ENCODE measurements around the gene FAM118A.
"Not testable (repeated sequence)": the region's sequence is repeated elsewhere in the genome, so short reads cannot be mapped to it uniquely, and the experiment has no call there.

Gene FAM118A

DNA sequence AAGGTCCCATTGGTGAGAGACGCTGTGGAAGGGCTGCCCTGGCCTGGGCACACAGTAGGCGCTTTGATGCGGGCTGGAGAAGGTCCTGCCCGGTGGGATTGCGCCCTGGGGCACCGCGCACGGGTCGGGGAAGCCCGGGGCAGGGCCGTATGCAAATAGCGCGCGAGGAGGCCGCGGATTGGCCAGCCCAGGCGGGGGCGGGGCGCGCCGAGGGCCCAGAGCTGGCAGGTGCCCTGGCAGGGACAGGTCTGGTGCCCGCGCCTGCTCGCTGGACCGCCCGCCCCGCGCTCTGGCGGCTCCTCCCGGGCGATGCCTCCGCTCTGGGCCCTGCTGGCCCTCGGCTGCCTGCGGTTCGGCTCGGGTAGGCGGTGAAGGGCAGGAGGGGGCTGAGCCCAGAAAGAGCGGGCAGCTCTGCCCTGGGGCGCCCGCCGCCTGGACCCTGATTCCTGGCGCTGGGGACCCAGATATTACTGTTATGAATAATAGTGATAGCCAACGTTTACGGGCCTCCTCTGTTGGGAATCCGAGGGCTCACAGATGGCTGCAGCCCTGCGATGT, 24.9 kb upstream of the FAM118A start, which contains the start of gene UPK3A:
Gene UPK3A (plus strand): TSS at position 245 of the 558 bp plus-strand sequence. CDS start 65 bp downstream, at position 310.
- DNase-seq: peak; percentile 61 to 74

DNA sequence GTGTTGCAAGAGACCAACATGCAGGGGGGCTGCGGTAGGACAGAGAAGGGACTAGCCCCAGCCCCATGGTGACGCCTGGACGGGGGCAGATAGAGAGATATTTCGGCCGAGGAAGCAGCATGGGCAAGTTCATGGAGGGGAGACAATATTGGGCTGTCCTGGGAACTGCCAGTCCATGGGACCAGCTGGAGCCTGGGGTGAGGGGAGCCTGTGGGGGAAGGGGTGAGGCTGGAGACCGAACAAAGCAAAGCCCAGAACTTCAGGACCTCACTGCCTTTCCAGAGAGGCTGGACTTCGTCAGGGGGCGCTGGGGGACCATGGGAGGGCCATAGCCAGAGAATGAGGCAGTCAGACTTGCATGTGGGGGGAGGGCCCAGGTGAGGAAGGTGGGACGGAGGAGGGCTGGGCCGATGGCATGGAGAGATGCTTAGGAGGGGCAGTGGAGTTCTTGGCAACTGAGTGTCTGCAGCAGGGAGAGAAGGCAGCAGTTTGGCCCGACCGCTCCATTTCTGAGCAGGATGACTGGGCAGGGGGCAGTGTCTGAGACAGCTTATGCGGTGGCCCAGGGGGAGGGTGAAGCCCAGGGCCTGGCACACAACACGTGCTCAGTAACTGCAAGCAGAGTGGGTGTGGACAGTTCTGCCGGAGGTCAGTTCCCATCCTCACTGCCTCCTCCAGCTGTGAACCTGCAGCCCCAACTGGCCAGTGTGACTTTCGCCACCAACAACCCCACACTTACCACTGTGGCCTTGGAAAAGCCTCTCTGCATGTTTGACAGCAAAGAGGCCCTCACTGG, 24.3 kb upstream of the FAM118A start:
- peak in 1 of 2 donors; percentile 24 for DNase-seq

DNA sequence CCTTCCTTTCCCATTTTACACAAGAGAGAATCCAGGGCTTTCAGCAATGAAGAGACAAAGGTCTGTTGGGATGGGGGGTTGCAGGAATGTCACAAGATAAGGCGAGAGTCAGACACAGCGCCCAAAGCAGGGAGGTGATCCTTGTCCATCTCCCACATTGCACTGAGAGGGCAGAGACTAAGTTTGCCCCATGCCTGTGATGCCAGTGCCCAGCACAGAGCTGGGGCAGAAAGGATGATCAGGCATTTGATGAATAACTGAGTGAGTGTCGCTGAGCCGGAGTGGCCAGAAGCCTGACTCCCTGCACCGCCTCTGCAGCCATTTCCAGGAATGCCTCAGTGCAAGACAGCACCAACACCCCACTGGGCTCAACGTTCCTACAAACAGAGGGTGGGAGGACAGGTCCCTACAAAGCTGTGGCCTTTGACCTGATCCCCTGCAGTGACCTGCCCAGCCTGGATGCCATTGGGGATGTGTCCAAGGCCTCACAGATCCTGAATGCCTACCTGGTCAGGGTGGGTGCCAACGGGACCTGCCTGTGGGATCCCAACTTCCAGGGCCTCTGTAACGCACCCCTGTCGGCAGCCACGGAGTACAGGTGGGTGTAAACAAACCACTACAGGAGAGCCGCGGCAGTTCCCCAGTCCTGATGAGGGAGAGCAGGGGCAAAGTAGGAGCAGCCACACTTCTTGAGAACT, 22.7 kb upstream of the FAM118A start:
- DNase-seq: no peak

DNA sequence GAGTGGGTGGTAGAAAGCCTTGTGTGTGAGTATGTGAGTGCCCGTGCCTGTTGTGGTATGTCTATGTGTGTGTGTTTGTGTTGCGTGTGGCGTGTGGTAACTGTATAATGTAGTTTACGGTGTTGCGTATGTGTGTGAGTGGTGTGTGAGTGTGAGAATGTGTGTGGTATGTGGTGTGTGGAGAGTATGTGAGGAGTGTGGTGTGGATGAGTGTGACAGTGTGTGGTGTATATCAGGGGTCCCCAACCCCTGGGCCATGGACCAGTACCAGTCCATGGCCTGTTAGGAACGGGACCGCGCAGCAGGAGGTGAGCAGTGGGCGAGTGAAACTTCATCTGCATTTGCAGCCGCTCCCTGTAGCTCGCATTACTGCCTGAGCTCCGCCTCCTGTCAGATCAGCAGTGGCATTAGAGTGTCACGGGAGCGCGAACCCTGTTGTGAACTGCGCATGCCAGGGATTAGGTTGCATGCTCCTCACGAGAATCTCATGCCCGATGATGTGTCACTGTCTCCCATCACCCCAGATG, 19.3 kb upstream of the FAM118A start:
- no peak for DNase-seq

DNA sequence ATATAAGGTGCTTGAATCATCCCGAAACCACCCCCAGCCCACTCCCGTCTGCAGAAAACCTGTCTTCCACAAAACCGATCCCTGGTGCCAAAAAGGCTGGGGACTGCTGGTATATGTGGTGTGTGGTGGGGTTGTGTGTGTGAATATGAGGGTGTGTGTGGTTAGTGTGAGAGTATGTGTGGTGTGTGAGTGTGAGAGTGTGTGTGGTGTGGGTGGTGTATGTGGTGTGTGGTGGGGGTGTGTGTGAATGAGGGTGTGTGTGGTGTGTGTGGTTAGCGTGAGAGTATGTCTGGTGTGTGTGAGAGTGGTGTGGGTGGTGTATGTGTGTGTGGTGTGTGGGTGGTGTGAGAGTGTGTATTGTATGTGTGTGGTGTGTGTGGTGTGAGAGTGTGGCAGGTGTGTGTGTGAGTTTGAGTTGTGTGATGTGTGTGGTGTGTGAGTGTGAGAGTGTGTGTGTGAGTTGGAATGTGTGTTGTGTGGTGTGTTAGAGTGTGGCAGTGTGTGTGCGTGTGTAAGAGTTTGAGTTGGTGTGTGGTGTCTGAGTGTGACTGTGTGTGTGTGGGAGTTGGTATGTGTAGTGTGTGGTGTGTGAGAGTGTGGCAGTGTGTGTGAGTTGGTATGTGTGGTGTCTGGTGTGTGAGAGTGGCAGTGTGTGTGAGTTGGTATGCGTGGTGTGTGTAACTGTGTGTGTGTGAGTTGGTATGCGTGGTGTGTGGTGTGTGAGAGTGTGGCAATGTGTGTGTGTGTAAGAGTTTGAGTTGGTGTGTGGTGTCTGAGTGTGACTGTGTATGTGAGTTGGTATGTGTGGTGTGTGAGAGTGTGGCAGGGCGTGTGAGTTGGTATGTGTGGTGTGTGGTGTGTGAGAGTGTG, 18.4 kb upstream of the FAM118A start:
- DNase-seq: no peak

DNA sequence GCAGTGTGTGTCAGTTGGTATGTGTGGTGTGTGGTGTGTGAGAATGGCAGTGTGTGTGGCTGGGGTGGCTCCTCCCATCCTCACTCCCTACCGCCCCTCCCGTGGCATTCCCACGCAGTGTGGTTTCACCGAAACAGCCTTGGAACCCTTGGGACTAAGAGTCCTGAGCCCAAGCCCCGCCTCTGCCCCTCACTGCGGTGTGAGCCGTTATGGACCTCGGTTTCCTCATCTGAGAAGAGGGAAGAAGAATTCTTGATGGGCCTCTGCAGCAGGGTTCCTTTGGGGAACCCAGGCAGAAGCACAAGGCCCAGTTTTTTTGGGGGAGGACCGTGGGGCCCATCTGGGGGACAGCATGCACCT, 17.8 kb upstream of the FAM118A start:
- no peak for DNase-seq

DNA sequence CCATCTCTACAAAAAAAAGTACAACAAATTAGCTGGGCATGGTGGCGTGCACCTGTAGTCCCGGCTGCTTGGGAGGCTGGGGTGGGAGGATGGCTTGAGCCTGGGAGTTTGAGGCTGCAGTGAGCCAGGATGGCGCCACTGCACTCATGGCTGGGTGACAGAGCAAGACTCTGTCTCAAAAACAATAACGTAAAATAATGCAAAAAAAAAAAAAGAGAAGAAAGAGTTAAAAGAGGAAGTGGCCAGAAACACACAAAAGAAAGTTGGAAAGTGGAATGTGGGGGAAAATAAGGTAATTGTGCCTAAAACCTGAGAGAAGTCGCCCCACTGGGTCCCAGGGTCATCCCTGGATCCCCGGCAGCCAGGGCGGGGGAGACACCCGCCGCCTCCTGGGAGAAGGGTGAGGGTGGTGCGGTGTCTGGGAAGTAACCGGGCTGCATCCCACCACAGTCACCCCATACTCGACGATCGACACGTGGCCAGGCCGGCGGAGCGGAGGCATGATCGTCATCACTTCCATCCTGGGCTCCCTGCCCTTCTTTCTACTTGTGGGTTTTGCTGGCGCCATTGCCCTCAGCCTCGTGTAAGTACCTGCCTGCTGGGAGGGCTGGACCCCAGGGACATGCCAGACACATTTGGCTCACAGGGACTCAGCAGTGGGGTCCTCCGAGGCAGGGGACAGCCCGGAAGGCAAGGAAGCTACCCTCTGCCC, 16.8 kb upstream of the FAM118A start:
- no peak for DNase-seq

DNA sequence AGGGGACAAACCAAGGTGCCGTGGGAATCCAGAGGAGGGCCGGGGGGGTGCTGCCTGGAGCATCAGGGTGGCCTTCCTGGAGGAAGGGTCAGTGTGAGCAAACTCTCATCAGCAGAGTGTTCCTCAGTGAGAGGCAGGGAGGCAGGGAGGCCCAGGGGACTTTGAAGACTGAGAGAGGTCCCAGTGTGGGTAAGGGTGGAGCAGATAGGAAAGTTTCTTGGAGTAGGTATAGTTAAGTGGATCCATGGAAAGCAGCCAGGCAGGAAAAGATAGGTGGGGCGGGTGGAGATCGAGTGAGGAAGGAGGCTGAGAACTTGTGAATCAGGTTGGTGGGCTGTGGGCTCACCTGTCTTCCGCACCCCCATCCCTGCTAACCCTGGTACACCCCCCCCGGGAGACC, 15.7 kb upstream of the FAM118A start:
- DNase-seq: no peak

DNA sequence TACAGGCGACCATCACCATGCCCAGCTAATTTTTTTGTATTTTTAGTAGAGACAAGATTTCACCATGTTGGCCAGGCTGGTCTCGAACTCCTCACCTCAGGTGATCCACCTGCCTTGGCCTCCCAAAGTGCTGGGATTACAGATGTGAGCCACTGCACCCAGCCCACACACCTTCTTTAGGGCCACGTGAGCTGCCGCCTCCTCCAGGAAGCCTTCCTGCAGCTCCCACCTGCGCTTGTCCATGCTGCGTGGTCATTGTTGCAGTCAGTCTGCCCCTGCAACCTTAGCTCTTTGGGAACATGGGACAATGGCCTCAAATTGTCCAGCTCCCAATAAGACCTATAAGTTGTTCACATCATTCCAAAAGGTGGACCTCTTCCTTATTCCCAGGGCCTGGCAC, 14.7 kb upstream of the FAM118A start:
- DNase-seq: not testable (repeated sequence)

DNA sequence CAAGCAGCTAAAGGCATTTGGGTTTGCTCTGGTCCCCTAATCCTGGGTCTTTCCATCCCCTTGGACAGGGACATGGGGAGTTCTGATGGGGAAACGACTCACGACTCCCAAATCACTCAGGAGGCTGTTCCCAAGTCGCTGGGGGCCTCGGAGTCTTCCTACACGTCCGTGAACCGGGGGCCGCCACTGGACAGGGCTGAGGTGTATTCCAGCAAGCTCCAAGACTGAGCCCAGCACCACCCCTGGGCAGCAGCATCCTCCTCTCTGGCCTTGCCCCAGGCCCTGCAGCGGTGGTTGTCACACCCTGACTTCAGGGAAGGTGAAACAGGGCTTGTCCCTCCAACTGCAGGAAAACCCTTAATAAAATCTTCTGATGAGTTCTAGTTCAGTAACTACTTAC, 14.2 kb upstream of the FAM118A start:
- DNase-seq: no peak

DNA sequence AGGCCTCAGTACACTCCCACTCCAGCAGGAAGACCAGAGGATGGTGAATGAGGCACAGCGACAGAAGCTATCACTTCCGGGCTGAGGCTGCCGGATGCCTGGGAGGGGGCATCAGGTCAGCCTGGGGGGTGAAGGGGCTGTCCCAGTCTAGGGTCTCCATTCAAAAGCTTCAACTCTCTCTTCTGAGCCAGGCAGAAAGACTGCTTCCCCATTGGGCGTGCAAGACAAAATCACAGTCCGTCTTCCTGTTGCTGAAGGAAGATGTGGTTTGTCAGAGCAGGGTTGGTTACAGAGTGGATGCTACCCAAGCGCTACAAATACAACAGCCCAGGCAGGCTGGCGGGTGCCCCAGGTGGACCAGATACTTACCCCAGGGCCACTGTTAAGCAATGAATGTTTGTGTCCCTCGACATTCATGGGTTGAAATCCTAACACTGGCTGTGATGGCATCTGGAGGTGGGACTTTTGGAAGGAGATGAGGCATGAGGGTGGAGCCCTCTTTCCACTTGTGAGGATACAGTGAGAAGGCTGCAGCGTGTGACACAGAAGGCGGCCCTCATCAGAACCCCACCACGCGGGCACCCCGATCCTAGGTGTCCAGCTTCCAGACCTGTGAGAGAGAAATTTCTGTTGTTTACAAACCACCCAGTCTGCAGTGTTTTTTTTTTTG, 13.0 kb upstream of the FAM118A start:
- peak; percentile 57 to 58 for DNase-seq

DNA sequence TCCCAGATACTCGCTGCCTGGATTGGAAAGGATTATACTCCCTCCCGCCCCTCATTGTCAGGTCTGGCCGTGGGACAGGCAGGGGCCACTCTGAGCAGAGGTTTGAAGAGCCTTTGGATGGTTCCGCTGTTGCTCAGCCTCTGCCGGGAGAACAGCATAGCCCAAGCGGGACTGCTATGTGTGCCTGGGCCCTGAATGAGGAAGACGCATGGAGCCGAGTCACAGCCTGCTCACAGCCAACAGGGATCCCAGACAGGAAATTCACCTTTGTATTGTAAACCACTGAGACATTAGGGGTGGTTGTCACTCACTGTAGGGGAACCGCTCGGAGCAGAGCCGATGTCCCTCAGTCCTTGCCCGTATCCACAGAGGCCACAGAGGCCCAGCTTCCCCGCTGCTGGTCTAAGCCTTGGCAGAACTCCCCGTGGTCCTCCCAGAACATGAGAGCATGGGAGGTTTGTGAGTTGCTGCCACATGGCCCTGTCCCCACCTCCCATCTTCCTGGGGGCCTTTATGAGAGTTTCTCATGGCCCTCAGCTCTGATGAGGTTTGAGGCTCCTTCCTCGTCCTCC, 10.7 kb upstream of the FAM118A start:
- DNase-seq: no peak

DNA sequence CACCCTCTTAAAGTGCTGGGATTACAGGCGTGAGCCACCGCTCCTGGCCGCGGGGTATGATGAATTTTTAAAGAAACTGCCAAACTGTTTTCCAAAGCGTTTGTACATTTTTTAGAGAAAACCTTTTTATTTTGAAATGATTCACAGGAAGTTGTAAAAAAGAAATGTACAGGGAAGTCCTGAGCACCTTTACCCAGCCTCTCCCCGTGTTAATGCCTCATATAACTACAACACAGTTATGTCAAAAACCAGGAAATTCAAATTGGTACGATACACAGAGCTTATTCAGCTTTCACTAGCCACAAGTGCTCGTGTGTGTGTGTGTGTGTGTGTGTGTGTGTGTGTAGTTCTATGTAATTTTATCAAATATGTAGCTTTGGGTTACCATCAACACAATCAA, 7.0 kb upstream of the FAM118A start:
- no peak for DNase-seq

DNA sequence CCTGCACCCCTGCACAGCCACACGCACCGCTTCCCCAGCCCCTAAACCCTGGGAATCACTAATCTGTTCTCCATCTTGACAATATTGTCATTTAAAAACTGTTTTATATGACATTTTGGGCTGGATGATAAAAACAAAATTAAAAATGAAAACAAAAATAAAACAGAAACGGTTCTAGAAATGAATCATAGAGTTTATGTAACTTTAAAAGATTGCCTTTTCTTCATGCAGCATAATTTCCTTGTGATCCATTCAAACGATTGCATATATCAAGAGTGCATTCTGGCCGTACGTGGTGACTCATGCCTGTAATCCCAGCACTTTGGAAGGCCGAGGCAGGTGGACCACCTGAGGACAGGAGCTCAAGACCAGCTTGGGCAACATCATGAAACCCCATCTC, 6.6 kb upstream of the FAM118A start:
- DNase-seq: no peak

DNA sequence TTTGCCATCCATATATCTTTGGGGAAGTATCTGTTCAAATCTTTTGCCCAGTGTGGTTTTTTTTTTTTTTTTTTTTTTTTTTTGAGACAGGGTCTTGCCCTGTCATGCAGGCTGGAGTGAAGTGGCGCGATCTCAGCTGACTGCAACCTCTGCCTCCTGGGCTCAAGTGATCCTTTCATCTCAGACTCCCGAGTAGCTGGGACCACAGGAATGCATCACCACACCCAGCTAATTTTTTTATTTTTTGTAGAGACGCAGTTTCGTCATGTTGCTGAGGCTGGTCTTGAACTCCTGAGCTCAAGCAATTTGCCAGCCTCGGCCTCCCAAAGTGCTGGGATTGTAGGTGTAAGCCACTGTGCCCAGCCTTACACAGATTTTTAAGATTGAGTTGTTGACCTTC, 4.8 kb upstream of the FAM118A start:
- DNase-seq: no peak

DNA sequence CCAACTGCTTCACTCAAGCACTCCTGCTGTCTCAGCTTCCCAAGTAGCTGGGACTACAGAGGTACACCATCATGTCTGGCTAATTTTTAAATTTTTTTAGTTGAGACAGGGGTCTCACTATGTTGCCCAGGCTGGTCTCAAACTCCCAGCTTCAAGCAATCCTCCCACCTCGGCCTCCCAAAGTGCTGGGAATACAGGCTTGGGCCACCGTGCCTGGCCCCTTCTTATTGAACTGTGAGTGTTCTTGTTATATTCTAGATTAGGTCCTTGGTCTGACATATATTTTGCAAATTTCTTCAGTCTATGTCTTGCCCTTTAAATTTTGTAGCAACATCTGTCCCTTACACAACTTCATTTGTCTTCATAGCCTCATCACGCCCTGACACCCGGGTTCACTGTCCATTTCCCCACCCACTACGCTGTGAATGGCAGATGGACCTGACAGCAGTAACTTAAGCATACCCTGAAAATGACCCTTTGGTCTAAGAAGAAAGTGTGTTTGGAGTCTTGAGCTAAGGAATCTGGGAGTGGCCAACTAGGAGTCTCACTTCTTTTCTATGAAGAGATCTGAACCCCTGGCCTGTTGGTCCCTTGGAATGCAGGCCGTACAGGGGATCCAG, 4.2 kb upstream of the FAM118A start:
- no peak for DNase-seq

DNA sequence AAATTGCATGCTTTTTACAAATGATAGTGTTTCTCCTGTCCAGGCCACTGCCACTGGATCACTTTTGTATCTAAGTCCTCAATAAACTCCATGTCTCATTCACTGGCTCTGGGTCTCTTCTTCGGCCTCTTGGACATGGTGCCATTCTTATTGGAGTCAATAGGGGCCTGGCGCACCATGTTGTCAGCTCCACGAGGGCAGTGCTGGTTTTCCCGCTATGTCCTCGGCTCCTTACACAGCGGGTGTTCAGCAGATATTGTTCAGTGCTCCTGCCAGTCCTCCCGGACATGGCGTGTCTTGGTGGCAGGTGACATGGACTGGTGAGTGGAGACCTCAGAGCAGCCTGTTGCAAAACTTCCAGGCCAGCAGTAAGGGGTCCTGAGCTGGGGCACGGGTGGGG, 3.6 kb upstream of the FAM118A start:
- no peak for DNase-seq

DNA sequence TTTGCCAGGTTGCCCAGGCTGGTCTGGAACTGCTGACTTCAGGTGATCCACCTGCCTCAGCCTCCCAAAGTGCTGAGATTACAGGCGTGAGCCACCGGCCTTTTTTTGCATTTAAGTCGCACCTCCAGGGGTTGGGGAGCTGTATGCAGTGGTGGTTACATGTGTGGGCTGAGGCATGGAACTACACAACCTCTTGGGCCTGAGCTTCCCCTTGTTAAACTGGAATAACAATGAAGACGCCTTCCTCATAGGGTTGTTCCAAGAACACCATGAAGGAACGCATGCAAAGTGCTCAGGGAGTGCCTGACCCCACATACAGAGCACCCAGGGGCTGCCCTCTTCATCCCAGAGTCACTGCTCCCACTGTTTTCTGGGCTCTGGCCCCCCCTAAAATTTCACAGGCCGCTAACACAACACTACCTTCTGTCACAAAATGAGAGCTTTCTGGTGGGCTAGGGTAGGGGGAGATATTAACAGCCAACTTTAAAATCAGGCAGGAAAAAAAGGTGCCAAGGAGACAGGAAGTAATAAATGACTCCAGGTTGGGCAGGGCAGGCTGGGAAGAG, 1.3 kb upstream of the FAM118A start:
- DNase-seq: no peak

DNA sequence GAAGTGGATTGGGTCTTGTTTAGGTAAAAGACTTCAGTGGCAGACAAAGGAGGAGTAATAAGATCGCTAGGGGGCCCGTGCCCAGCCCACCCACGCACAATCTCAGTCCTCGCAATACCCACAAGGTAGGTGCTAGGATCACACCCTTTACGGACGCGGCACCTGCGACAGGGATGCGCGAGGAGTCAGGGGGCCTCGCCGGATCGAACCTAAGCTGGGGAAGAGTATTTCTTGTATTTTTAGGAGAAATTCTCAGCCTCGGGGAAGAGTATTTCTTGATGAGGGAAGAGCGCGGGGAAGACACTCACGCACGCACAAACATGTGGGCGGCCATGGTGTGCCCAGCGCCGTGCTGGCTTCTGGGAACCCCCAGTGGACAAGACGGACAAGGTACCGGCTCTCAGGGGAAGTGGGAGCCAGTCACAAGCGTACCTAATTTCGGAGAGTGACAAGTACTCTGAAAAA, 745 bp upstream of the FAM118A start:
- peak in 1 of 2 donors; percentile 17 for DNase-seq

DNA sequence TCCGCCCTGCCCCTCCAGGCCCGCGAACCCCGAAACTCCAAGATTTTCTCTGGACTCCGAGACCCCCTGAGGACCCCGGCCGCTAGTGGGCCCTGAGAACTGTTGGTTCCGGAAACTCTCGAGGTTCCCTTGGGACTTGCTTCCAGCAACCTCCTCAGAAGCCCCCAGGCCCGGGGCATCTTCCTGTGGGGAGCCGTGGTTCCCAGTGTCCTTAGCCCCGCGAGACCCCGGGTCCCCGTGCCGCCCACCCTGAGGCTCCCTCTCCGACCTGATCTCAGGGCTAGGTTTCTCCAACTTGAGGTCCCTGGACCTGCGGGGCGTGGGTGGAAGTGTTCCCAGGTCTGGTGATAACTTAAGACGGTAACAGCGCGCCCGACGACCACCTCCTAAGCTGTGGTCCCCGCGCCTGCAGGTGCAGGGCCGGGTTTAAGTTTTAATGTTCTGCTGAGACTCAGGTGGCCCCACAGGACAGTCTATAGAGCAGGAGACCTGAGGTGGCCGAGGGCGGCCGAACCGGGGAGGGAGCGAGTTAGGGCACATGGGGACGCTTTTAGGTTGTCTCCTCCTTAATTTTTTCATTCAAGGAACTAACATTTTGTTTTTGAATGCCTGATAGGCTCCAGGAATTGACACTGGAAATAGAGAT, 720 bp downstream of the FAM118A start:
- no peak for DNase-seq

Data from CD4-positive, alpha-beta T cell treated with Interleukin-1 beta for 1 hour (primary cell).